H9 (cell line): ENCODE measurements around the gene NSUN2. TPM values are rescaled to one million over a fixed set of nuclear protein-coding genes. Genes with fewer than 3 reads are reported as not detected.

Source experiments
- DNase-seq: peaks from one replicate; pipeline ENCODE4 v3.0.0-alpha.2; 2017
- H2AFZ ChIP-seq: one replicate; pipeline ENCODE4 v1.6.1; 2013; ENCODE audit warnings: mild to moderate bottlenecking, low read length, control low read depth, moderate library complexity
- H2AK5ac ChIP-seq: 2 replicates; pipeline ENCODE4 v1.6.1; 2013; ENCODE audit warnings: low read length, control low read depth, mixed read lengths; ENCODE audit not compliant: insufficient read length
- H2BK120ac ChIP-seq: one replicate; pipeline ENCODE4 v1.6.1; 2013; ENCODE audit warnings: low read depth, mild to moderate bottlenecking, low read length, control low read depth, inconsistent platforms; ENCODE audit not compliant: poor library complexity, severe bottlenecking
- H2BK12ac ChIP-seq: 2 replicates; pipeline ENCODE4 v1.6.1; 2013; ENCODE audit warnings: low read length, control low read depth, mixed read lengths, low read depth; ENCODE audit not compliant: insufficient read length
- H2BK15ac ChIP-seq: 2 replicates; pipeline ENCODE4 v1.6.1; 2013; ENCODE audit warnings: low read depth, low read length, control low read depth
- H2BK20ac ChIP-seq: one replicate; pipeline ENCODE4 v1.6.1; 2013; ENCODE audit warnings: low read depth, mild to moderate bottlenecking, low read length, control low read depth, inconsistent platforms; ENCODE audit not compliant: poor library complexity, severe bottlenecking
- H2BK5ac ChIP-seq: 2 replicates; pipeline ENCODE4 v1.6.1; 2013; ENCODE audit warnings: low read length, control low read depth, mixed read lengths; ENCODE audit not compliant: insufficient read length
- H3K14ac ChIP-seq: 2 replicates; pipeline ENCODE4 v1.6.1; 2013; ENCODE audit warnings: low read length, control low read depth; ENCODE audit not compliant: insufficient read depth
- H3K18ac ChIP-seq: 2 replicates; pipeline ENCODE4 v1.6.1; 2013; ENCODE audit warnings: low read depth, mild to moderate bottlenecking, mixed read lengths, low read length, control low read depth; ENCODE audit not compliant: insufficient read length
- H3K23ac ChIP-seq: 2 replicates; pipeline ENCODE4 v1.6.1; 2013; ENCODE audit warnings: low read length, control low read depth, mixed read lengths, low read depth; ENCODE audit not compliant: insufficient read length
- H3K23me2 ChIP-seq: 2 replicates; pipeline ENCODE4 v1.6.1; 2013; ENCODE audit warnings: low read depth, mild to moderate bottlenecking, mixed read lengths, low read length, control low read depth; ENCODE audit not compliant: insufficient read length, poor library complexity, severe bottlenecking
- H3K27ac ChIP-seq: 2 replicates; pipeline ENCODE4 v1.5.1; 2013; ENCODE audit warnings: low read length, control low read depth, mixed read lengths, low read depth; ENCODE audit not compliant: insufficient read length
- H3K27me3 ChIP-seq: 2 replicates; pipeline ENCODE4 v1.6.1; 2013; ENCODE audit warnings: low read length, control low read depth, inconsistent platforms; ENCODE audit not compliant: insufficient read depth
- H3K4ac ChIP-seq: 2 replicates; pipeline ENCODE4 v1.6.1; 2013; ENCODE audit warnings: low read depth, mild to moderate bottlenecking, control low read depth, inconsistent platforms, low read length, moderate library complexity
- H3K4me1 ChIP-seq: 2 replicates; pipeline ENCODE4 v1.6.1; 2013; ENCODE audit warnings: low read length, control low read depth, inconsistent platforms; ENCODE audit not compliant: insufficient read depth
- H3K4me2 ChIP-seq: 2 replicates; pipeline ENCODE4 v1.6.1; 2013; ENCODE audit warnings: low read length, control low read depth, mixed read lengths; ENCODE audit not compliant: insufficient read length, insufficient read depth
- H3K56ac ChIP-seq: 2 replicates; pipeline ENCODE4 v1.6.1; 2013; ENCODE audit warnings: low read depth, mild to moderate bottlenecking, mixed read lengths, low read length, control low read depth; ENCODE audit not compliant: insufficient read length
- H3K79me1 ChIP-seq: 2 replicates; pipeline ENCODE4 v1.6.1; 2013; ENCODE audit warnings: low read depth, mild to moderate bottlenecking, moderate library complexity, low read length, control low read depth, inconsistent platforms; ENCODE audit not compliant: insufficient read depth, poor library complexity, severe bottlenecking
- H3K79me2 ChIP-seq: 2 replicates; pipeline ENCODE4 v1.6.1; 2013; ENCODE audit warnings: low read length, control low read depth, inconsistent platforms; ENCODE audit not compliant: insufficient read depth
- H3K9ac ChIP-seq: 2 replicates; pipeline ENCODE4 v1.6.1; 2013; ENCODE audit warnings: low read length, control low read depth, mixed read lengths; ENCODE audit not compliant: insufficient read length; ENCODE audit errors: extremely low read depth
- H3K9me3 ChIP-seq: one replicate; pipeline ENCODE4 v1.6.1; 2013; ENCODE audit warnings: low read depth, low read length, inconsistent platforms; ENCODE audit not compliant: control insufficient read depth
- H3T11ph ChIP-seq: one replicate; pipeline ENCODE4 v1.6.1; 2013; ENCODE audit warnings: mild to moderate bottlenecking, low read length, control low read depth, inconsistent platforms
- H4K20me1 ChIP-seq: one replicate; pipeline ENCODE4 v1.6.1; 2013; ENCODE audit not compliant: control insufficient read depth, insufficient read length, insufficient read depth
- H4K5ac ChIP-seq: 2 replicates; pipeline ENCODE4 v1.6.1; 2013; ENCODE audit warnings: low read depth, mild to moderate bottlenecking, mixed read lengths, low read length, control low read depth; ENCODE audit not compliant: insufficient read length
- H4K8ac ChIP-seq: replicated peaks from 2 replicates; pipeline ENCODE4 v1.6.1; 2013; ENCODE audit warnings: low read length, control low read depth, mixed read lengths, low read depth; ENCODE audit not compliant: insufficient read length
- H4K91ac ChIP-seq: 2 replicates; pipeline ENCODE4 v1.6.1; 2013; ENCODE audit warnings: low read depth, mild to moderate bottlenecking, moderate library complexity, mixed read lengths, low read length, control low read depth; ENCODE audit not compliant: insufficient read length
- H3K27ac Mint-ChIP-seq, 3 experiments: 2 replicates in 2 of 3; 3 replicates in 1 of 3; pipeline ENCODE4 v1.8.0; 2020 to 2021; ENCODE audit warnings: mixed read lengths in 3 of 3, mild to moderate bottlenecking in 1 of 3, moderate library complexity in 1 of 3
- H3K27me3 Mint-ChIP-seq: 2 replicates; pipeline ENCODE4 v1.8.0; 2021; ENCODE audit warnings: low read depth, mild to moderate bottlenecking, moderate library complexity, mixed read lengths
- H3K36me3 Mint-ChIP-seq, 3 experiments: 2 replicates in 2 of 3; 3 replicates in 1 of 3; pipeline ENCODE4 v1.8.0; 2020 to 2021; ENCODE audit warnings: low read depth in 3 of 3, mixed read lengths in 3 of 3; ENCODE audit not compliant: insufficient read depth in 1 of 3
- H3K4me1 Mint-ChIP-seq, 2 experiments: 2 replicates each; pipeline ENCODE4 v1.8.0; 2020; ENCODE audit warnings: mixed read lengths in 2 of 2
- H3K4me3 Mint-ChIP-seq, 2 experiments: 2 replicates in 1 of 2; 3 replicates in 1 of 2; pipeline ENCODE4 v1.8.0; 2020 to 2021; ENCODE audit warnings: mild to moderate bottlenecking in 2 of 2, mixed read lengths in 2 of 2, moderate library complexity in 1 of 2
- H3K9me3 Mint-ChIP-seq, 2 experiments: 2 replicates in 1 of 2; 3 replicates in 1 of 2; pipeline ENCODE4 v1.8.0; 2020; ENCODE audit warnings: mild to moderate bottlenecking in 2 of 2, mixed read lengths in 2 of 2, moderate library complexity in 1 of 2
- CTCF ChIP-seq: fragments of 200-600 bp; sonication (generic); conservative IDR thresholded peaks from 3 replicates; pipeline ENCODE4 v1.8.0; 2021; ENCODE audit warnings: antibody characterized with exemption, mild to moderate bottlenecking
- WGBS: extraction: QIAGEN DNeasy Blood & Tissue Kit; methylation state at CpG from one replicate; pipeline ENCODE4 v1.1.7; 2013; ENCODE audit warnings: missing lambda C conversion rate, low lambda C conversion rate, mixed read lengths; ENCODE audit not compliant: insufficient read length; ENCODE audit errors: extremely low coverage; 5-methylcytosine and 5-hydroxymethylcytosine counted together
- total RNA-seq: library from RNA; stranded (reverse); gene quantifications from 2 replicates; pipeline ENCODE4 v1.2.1, GENCODE V29; 2021

The NSUN2 gene
- total RNA-seq, 1 experiment from 2014 or later = 115 TPM

DNA sequence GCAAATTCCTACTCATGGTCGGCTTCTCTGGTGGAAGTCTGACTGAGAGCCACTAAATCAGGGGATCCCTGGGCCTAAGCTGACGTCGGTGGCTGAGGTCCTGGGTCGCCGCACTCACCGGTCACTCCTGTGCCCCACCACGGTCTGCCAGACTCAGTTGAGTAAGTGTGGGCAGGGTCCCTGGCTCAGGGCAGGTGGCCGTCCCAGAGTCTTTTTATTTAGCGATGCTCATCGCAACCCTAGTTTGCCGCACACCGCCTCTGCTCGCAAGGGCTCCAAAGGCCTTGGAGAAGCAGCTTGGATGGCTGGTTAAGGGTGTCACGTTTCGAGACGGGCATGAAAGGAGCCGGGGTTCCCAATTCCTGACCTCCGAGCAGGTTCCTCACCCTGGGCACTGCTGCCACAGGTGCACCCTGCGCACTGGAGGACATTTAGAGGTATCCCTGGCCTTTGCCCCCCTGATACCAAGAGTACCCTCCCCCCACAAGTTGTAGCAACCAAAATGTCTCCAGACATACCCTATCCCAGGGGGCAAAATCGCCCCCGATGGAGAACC is 59.9 kb downstream of the NSUN2 start:
- no peak overlapping the region for H2AK5ac ChIP-seq
- Mint-ChIP-seq H3K4me3 (no peak overlapping the region), H3K9me3 (peaks cover 15 to 16% of the 10 kb centered on the region in 2 experiments), H3K27me3 (peaks cover 18% of the 10 kb centered on the region), H3K36me3 (0 out of 7 replicates have a peak, but pooled peaks cover 0 to 8% (median 0%) of the 10 kb centered on the region in 3 experiments), H3K4me1 (peaks cover 0 to 4% of the 10 kb centered on the region in 2 experiments; a peak in 2 of 4 replicates), H3K27ac (no peak overlapping the region)
- H2BK12ac ChIP-seq = no peak overlapping the region
- H3K4me2 ChIP-seq = no peak overlapping the region
- WGBS = no CpG with 5 or more reads among the region's 21 CpGs
- no peaks in the 10 kb centered on the region for H3K23me2 ChIP-seq
- no peak for DNase-seq
- no peak overlapping the region for H3T11ph ChIP-seq
- no peak overlapping the region for H3K27ac ChIP-seq
- H3K9ac ChIP-seq = no peak overlapping the region
- TF ChIP-seq CTCF = no peak
- H4K5ac ChIP-seq = no peak overlapping the region
- H4K8ac ChIP-seq = no peak overlapping the region
- H2BK15ac ChIP-seq = no peak overlapping the region
- no peak overlapping the region for H3K23ac ChIP-seq
- no peak overlapping the region for H3K4ac ChIP-seq
- no peaks in the 10 kb centered on the region for H3K4me1 ChIP-seq
- no peak overlapping the region for H2BK20ac ChIP-seq
- no peaks in the 10 kb centered on the region for H4K20me1 ChIP-seq
- no peak overlapping the region for H3K56ac ChIP-seq
- no peaks in the 10 kb centered on the region for H3K9me3 ChIP-seq
- no peak overlapping the region for H3K14ac ChIP-seq
- H4K91ac ChIP-seq = no peak overlapping the region
- H2BK5ac ChIP-seq = no peak overlapping the region
- H3K79me1 ChIP-seq = no peaks in the 10 kb centered on the region
- H3K18ac ChIP-seq = no peak overlapping the region
- no peaks in the 10 kb centered on the region for H3K27me3 ChIP-seq
- H2AFZ ChIP-seq = no peak overlapping the region
- no peaks in the 10 kb centered on the region for H3K79me2 ChIP-seq
- H2BK120ac ChIP-seq = no peak overlapping the region
